Neutrophil (primary cell): ENCODE measurements around the gene KDM4B.
A peak's percentile ranks its signal among the peaks of the same experiment; 100 is the strongest.

Experiments used
- H3K27ac ChIP-seq: fragments of 200-600 bp; sonication (generic); 2 replicates; pipeline ENCODE4 v1.5.1; 2016; ENCODE audit warnings: mild to moderate bottlenecking, moderate library complexity
- H3K27me3 ChIP-seq: fragments of 200-600 bp; sonication (generic); 2 replicates; pipeline ENCODE4 v1.6.0; 2016; ENCODE audit warnings: mild to moderate bottlenecking
- H3K36me3 ChIP-seq: fragments of 200-600 bp; sonication (generic); 2 replicates; pipeline ENCODE4 v1.5.1; 2017
- H3K4me1 ChIP-seq, 2 experiments: fragments of 200-600 bp in 1 of 2; sonication (generic) in 1 of 2; 1 replicate in 1 of 2; 2 replicates in 1 of 2; pipeline versions ENCODE4 v1.5.1 to v1.6.1; 2013 to 2016; ENCODE audit warnings: low read depth in 1 of 2, low read length in 1 of 2, mild to moderate bottlenecking in 1 of 2, moderate library complexity in 1 of 2; ENCODE audit not compliant: control insufficient read depth in 1 of 2, insufficient read depth in 1 of 2
- H3K4me3 ChIP-seq, 2 experiments: fragments of 200-600 bp in 1 of 2; sonication (generic) in 1 of 2; 1 replicate in 1 of 2; 2 replicates in 1 of 2; pipeline ENCODE4 v1.5.1; 2013 to 2016; ENCODE audit warnings: low read depth in 1 of 2, low read length in 1 of 2, mild to moderate bottlenecking in 1 of 2, moderate library complexity in 1 of 2
- H3K9me3 ChIP-seq: fragments of 200-600 bp; sonication (generic); 2 replicates; pipeline ENCODE4 v1.5.1; 2016
- TF ChIP-seq, protein P1 (sequence below): fragments of 200-600 bp; sonication (generic); IDR thresholded peaks from 2 replicates; pipeline ENCODE4 v1.5.1; 2016; ENCODE audit warnings: antibody characterized with exemption

Gene KDM4B

DNA sequence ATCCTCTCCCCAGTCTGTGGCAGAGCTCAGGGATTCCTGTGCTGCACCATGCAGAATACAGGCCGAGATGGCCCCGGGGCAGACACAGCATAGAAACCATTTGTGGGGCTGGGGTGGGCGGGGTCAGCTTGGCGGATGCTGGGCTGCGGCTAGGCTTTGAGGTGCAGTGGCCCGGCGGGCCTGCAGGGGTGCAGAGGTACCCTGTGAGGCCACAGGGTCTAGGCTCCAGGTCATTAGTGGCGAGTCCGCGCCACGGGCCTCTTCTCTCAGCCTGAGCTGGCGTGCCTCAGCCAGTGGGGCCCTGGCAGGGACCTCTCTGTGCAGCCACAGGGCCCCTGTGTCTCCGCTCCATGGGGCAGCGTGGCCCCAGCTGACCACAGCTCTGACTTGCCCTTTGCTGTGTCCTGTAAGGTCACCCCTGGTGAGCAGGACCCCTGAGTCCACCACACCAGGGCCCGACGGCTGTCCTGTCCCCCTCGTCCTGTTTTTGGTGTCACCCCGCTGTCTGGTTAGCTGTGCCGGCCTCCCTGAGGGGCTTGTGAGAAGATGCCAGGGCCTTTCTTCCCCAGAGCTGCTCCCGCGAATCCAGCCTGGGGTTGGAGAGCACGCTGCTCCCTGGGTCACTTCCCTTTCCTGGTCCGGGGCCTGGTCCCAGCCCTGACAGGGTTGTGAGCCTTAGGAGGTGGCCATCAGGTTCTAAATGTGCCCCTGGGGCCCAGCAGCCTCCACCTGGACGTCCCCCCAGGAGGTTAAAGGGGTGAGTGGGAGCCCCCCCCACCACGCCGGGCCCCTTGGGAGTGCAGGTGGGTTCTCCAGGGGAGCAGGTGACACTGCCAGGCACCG lies 12.1 kb downstream of the KDM4B start:
- Histone ChIP-seq H3K27me3 (no peaks in the 10 kb centered on the region), H3K4me1 (peaks cover 41 to 52% of the 10 kb centered on the region in 2 experiments), H3K9me3 (no peaks in the 10 kb centered on the region), H3K27ac (peak overlapping the region; percentile 44), H3K36me3 (peaks cover 28% of the 10 kb centered on the region), H3K4me3 (no peak overlapping the region)
- TF ChIP-seq, protein P1, sequence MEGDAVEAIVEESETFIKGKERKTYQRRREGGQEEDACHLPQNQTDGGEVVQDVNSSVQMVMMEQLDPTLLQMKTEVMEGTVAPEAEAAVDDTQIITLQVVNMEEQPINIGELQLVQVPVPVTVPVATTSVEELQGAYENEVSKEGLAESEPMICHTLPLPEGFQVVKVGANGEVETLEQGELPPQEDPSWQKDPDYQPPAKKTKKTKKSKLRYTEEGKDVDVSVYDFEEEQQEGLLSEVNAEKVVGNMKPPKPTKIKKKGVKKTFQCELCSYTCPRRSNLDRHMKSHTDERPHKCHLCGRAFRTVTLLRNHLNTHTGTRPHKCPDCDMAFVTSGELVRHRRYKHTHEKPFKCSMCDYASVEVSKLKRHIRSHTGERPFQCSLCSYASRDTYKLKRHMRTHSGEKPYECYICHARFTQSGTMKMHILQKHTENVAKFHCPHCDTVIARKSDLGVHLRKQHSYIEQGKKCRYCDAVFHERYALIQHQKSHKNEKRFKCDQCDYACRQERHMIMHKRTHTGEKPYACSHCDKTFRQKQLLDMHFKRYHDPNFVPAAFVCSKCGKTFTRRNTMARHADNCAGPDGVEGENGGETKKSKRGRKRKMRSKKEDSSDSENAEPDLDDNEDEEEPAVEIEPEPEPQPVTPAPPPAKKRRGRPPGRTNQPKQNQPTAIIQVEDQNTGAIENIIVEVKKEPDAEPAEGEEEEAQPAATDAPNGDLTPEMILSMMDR, result no peak

DNA sequence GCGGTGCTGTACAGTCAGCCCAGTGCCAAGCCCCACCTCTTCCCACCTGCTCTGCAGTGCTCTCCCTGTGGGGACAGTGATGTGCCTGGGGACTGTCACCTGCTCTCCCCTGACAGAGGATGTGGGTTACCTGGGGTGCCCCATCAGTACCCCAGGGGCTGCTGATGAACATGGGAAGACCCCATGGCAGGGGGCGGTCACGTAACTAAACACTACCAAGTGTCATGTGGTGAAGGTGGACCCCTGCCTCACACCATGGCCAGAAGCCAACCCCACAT lies 12.7 kb downstream of the KDM4B start:
- peaks cover 34% of the 10 kb centered on the region for H3K36me3 ChIP-seq
- no peaks in the 10 kb centered on the region for H3K9me3 ChIP-seq
- TF ChIP-seq, protein P1, result no peak
- H3K4me1 ChIP-seq, result peaks cover 35 to 46% of the 10 kb centered on the region in 2 experiments
- H3K27ac ChIP-seq, result peak overlapping the region; percentile 44
- H3K27me3 ChIP-seq, result no peaks in the 10 kb centered on the region
- H3K4me3 ChIP-seq, result no peak overlapping the region

DNA sequence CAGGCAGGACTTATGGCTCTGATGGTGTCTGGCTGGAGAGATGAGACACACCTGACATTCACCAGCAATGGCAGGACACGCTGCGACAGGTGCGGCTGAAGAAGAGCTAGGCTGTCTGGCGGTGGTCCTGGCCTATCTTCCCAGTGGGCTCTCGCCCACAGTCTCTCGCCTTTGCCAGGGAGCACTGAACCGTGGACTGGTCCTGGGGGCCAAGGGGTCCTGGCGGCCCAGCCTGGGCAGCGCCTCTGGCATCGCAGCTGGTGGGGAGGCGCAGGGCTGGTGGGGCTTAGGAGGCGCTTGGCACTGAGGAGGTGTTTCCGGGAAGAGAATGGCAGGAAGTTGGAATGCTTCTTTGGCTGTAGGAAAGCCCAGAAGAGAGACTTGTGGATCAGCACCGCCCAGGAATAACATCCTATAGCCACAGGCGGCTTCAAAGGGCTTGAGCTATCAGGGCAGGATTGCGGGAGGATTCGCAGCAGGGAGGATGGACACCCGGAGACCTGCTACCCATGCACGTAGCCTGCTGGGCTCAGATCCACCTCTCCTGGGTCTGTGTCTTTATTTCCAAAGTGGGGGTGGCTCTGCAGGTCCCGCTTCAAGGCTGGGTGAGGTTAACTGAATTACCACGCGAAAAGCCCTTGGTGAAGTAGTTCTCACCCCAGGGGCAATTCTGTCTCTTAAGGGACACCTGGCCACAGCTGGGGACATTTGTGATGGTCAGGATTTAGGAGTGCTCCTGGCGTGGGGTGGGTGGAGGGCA lies 14.6 kb downstream of the KDM4B start:
- TF ChIP-seq, protein P1, result no peak
- H3K4me3 ChIP-seq, result no peak overlapping the region
- no peaks in the 10 kb centered on the region for H3K27me3 ChIP-seq
- peaks cover 24% of the 10 kb centered on the region for H3K36me3 ChIP-seq
- no peak overlapping the region for H3K27ac ChIP-seq
- peaks cover 17 to 28% of the 10 kb centered on the region in 2 experiments for H3K4me1 ChIP-seq
- H3K9me3 ChIP-seq, result no peaks in the 10 kb centered on the region

DNA sequence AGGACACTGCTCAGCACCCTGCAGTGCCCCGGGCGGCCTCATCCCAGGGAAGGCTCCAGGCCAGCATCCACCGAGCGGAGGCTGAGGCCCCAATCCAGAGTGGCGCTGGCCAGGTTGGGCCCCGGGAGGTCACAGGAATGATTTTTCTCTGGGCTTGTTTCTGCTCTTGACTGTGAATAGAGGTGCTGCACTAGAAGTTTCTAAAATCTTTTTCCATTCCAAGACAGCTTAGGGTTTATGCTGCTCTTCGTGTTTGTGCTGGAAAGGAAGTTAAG lies 15.1 kb downstream of the KDM4B start:
- H3K4me3 ChIP-seq, result no peak overlapping the region

DNA sequence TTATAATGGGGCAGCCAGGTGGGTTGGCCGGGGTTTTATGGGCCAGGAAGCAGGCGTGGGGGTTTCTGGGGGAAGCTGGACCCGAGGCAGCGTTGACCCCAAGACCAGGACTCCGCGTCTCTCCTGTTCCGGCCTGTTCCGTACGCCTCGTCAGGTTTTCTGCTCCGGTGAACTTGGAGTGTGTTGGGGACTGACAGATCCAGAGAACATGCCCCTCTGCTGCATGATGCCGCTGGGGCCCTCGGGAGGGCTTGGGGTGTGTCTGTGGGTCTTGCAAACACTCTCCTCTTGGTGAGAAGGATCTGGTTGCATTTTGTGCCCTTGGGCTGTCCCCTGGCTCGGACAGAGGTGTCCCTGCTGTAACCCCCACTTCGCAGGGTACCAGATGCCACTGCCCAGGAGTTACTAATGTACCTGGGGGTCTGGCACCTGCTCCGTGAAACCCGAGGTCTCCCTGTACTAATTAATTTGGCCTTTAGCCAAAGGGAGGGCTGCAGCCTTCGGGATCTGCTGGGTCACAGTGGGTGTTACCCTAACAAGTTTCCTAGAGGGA lies 15.6 kb downstream of the KDM4B start:
- H3K27me3 ChIP-seq, result no peaks in the 10 kb centered on the region
- peaks cover 7 to 18% of the 10 kb centered on the region in 2 experiments for H3K4me1 ChIP-seq
- H3K36me3 ChIP-seq, result peaks cover 24% of the 10 kb centered on the region
- TF ChIP-seq, protein P1, result no peak
- H3K4me3 ChIP-seq, result no peak overlapping the region
- no peak overlapping the region for H3K27ac ChIP-seq
- no peaks in the 10 kb centered on the region for H3K9me3 ChIP-seq

More for the DNA sequence above, 15.1 kb downstream of the KDM4B start:
- Histone ChIP-seq H3K27me3 (no peaks in the 10 kb centered on the region), H3K4me1 (peaks cover 12 to 23% of the 10 kb centered on the region in 2 experiments), H3K9me3 (no peaks in the 10 kb centered on the region), H3K36me3 (peaks cover 24% of the 10 kb centered on the region), H3K27ac (no peak overlapping the region)
- TF ChIP-seq, protein P1, result no peak
